NCI-H524 (cell line): ENCODE results near the gene NUP214.

Experiments used
- DNase-seq, 2 experiments: peaks; one replicate each; lab custom pipeline; 2025; lab: John Stamatoyannopoulos, UW

The NUP214 gene

GRCh38 chr9:131277287-131277909, 152.0 kb downstream of the NUP214 start:
- DNase-seq, result peak; percentile 43 to 53

- DNase-seq, result peak; percentile 92 to 93
These were observed 152.7 kb downstream of the NUP214 start for GRCh38 chr9:131277910-131278701.

GRCh38 chr9:131278702-131279111, 153.3 kb downstream of the NUP214 start:
- no peak for DNase-seq

DNA sequence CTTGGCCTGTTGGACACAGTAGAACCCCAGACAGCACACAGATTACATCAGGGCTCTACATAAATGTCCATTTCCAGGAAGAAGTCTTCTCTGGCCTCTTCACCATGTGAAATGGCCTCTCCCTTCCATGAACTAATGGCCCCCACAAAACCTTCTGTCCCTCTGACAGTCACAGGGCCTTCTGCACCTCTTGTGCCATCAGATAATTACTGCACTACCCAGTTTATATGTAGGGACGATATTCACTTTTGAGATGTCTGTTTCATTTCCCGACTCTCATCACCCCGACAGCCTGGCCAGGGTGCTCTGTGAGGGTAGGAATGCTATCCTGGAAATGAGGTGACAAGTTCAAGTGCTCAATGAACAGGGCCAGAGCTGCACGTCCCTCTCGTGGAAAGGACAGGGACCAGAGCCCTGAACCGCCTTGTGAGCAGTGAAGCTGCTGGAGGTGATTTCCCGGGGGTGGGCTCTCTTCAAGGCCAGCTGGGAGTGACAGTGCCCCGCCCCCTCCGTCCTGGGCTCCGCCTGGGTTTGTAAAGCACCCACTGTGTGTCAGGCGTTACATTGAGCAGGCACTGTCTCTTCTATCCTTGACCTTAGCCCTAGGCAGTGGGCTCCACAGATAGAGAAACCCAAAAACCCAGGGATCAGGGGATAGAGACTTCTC, 153.9 kb downstream of the NUP214 start:
- no peak for DNase-seq

- no peak for DNase-seq
These were observed 154.6 kb downstream of the NUP214 start for GRCh38 chr9:131279863-131280570.

DNA sequence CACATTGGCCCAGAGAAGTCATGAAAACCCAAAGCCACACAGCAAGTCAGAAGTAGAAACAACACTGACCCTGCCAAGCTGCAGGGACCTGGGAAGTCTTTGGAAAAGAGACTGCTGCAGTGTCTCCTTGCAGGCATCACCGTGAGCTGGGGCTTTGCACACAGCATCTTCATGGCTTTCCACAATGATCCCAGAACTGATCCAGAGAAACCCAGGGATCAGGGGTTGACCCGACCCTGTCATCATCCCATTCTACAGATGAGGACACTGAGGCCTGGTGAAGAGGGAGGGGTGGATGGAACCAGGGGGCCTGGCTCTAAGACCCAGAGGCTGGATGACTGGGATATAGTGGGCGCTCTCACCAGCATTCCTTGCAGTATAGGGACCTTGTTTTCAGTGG, 155.3 kb downstream of the NUP214 start:
- DNase-seq, result no peak

GRCh38 chr9:131281119-131281965, 156.0 kb downstream of the NUP214 start:
- DNase-seq, result no peak

GRCh38 chr9:131282175-131282574, 156.8 kb downstream of the NUP214 start:
- DNase-seq, result no peak

GRCh38 chr9:131282688-131283422, 157.5 kb downstream of the NUP214 start:
- DNase-seq, result peak in 1 of 2 experiments; percentile 32
